PC-9 (cell line): ENCODE results near the gene BIRC5. TPM values are rescaled to one million over a fixed set of nuclear protein-coding genes. Genes with fewer than 3 reads are reported as not detected.

Experiments
- BruUV-seq: library from RNA; stranded (reverse); fragments of 400-500 nt; replicated peaks from 2 replicates; lab custom pipeline; 2021; lab: Mats Ljungman, UMichigan
- CTCF ChIA-PET: fragments of 300-600 bp; sonication (Branson Sonifier 250); formaldehyde crosslinking; loops from one replicate; lab custom pipeline; 2022; ENCODE audit warnings: antibody characterized with exemption; lab: Charles Lee
- POLR2A ChIA-PET: fragments of 300-600 bp; sonication (Branson Sonifier 250); formaldehyde crosslinking; loops from one replicate; lab custom pipeline; 2022; ENCODE audit warnings: antibody characterized with exemption; ENCODE audit not compliant: unreplicated experiment; lab: Charles Lee
- DNase-seq, 2 experiments: peaks; one replicate each; pipeline versions ENCODE4 v3.0.0 to v3.0.0-alpha.2; 2015 to 2022; ENCODE audit warnings: mixed read lengths in 1 of 2
- H2AFZ ChIP-seq: fragments of 200-600 bp; sonication (generic); 2 replicates; pipeline ENCODE4 v1.8.1; 2017; ENCODE audit warnings: antibody characterized with exemption
- H3F3A ChIP-seq: fragments of 200-600 bp; sonication (generic); 2 replicates; pipeline ENCODE4 v1.8.1; 2017; ENCODE audit warnings: antibody characterized with exemption, mild to moderate bottlenecking, low read depth; ENCODE audit not compliant: insufficient read depth
- H3K27ac ChIP-seq: fragments of 200-600 bp; sonication (generic); 2 replicates; pipeline ENCODE4 v1.6.1; 2016; ENCODE audit warnings: mixed run types
- H3K27me3 ChIP-seq: fragments of 200-600 bp; sonication (generic); 2 replicates; pipeline ENCODE4 v1.6.1; 2016; ENCODE audit warnings: low read depth, mixed run types; ENCODE audit not compliant: insufficient read depth
- H3K36me3 ChIP-seq: fragments of 200-600 bp; sonication (generic); 2 replicates; pipeline ENCODE4 v1.6.1; 2016; ENCODE audit warnings: low read depth, mixed run types
- H3K4me1 ChIP-seq: fragments of 200-600 bp; sonication (generic); replicated peaks from 2 replicates; pipeline ENCODE4 v1.6.1; 2016; ENCODE audit warnings: mixed run types; ENCODE audit not compliant: insufficient read depth
- H3K4me2 ChIP-seq: fragments of 200-600 bp; sonication (generic); 2 replicates; pipeline ENCODE4 v1.6.1; 2017; ENCODE audit warnings: mixed run types
- H3K4me3 ChIP-seq: fragments of 200-600 bp; sonication (generic); 2 replicates; pipeline ENCODE4 v1.6.1; 2016; ENCODE audit warnings: mixed run types
- H3K79me2 ChIP-seq: fragments of 200-600 bp; sonication (generic); 2 replicates; pipeline ENCODE4 v1.6.1; 2017; ENCODE audit warnings: low read depth, mixed run types
- H3K9me2 ChIP-seq: fragments of 200-600 bp; sonication (generic); 2 replicates; pipeline ENCODE4 v1.8.1; 2017; ENCODE audit warnings: mild to moderate bottlenecking; ENCODE audit not compliant: insufficient read depth
- H3K9me3 ChIP-seq: fragments of 200-600 bp; sonication (generic); 2 replicates; pipeline ENCODE4 v1.8.1; 2016; ENCODE audit warnings: low read depth; ENCODE audit not compliant: insufficient read depth
- H4K20me1 ChIP-seq: fragments of 200-600 bp; sonication (generic); 2 replicates; pipeline ENCODE4 v1.8.1; 2017; ENCODE audit not compliant: insufficient read depth
- EZH2 ChIP-seq: fragments of 200-600 bp; sonication (generic); IDR thresholded peaks from 2 replicates; pipeline ENCODE4 v1.8.0; 2017; ENCODE audit warnings: antibody characterized with exemption, low read depth
- intact Hi-C: fragments of 100-400 bp; cut with micrococcal nuclease; formaldehyde crosslinking; loops from one replicate; pipeline ENCODE4 v1.10.0; 2022; ENCODE audit not compliant: unreplicated experiment
- total RNA-seq: library from RNA; stranded (reverse); gene quantifications from 2 replicates; pipeline ENCODE4 v1.2.3, GENCODE V29; 2021
- TF ChIP-seq, protein P1 (sequence below): fragments of 200-600 bp; sonication (generic); conservative IDR thresholded peaks from 2 replicates; pipeline ENCODE4 v1.6.1; 2017; ENCODE audit warnings: mixed run types, antibody characterized with exemption, mild to moderate bottlenecking, moderate library complexity

BIRC5 gene
- total RNA-seq, 1 experiment from 2014 or later, result 91.0 TPM

- no peak overlapping the region for H3K27ac ChIP-seq
- no peaks in the 10 kb centered on the region for H3K9me2 ChIP-seq
- DNase-seq, result no peak
- BruUV-seq, result no TSS peak
- intact Hi-C loops, result no loop called here
- no peaks in the 10 kb centered on the region for H4K20me1 ChIP-seq
- H3F3A ChIP-seq, result no peaks in the 10 kb centered on the region
- H3K4me3 ChIP-seq, result no peak overlapping the region
- CTCF ChIA-PET, result no interaction called here
- POLR2A ChIA-PET, result no interaction called here
- no peak for TF ChIP-seq EZH2
- TF ChIP-seq, protein P1, sequence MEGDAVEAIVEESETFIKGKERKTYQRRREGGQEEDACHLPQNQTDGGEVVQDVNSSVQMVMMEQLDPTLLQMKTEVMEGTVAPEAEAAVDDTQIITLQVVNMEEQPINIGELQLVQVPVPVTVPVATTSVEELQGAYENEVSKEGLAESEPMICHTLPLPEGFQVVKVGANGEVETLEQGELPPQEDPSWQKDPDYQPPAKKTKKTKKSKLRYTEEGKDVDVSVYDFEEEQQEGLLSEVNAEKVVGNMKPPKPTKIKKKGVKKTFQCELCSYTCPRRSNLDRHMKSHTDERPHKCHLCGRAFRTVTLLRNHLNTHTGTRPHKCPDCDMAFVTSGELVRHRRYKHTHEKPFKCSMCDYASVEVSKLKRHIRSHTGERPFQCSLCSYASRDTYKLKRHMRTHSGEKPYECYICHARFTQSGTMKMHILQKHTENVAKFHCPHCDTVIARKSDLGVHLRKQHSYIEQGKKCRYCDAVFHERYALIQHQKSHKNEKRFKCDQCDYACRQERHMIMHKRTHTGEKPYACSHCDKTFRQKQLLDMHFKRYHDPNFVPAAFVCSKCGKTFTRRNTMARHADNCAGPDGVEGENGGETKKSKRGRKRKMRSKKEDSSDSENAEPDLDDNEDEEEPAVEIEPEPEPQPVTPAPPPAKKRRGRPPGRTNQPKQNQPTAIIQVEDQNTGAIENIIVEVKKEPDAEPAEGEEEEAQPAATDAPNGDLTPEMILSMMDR, result no peak
- H3K9me3 ChIP-seq, result no peaks in the 10 kb centered on the region
- H3K27me3 ChIP-seq, result no peaks in the 10 kb centered on the region
- H3K4me1 ChIP-seq, result no peaks in the 10 kb centered on the region
- H3K36me3 ChIP-seq, result no peaks in the 10 kb centered on the region
- no peaks in the 10 kb centered on the region for H3K79me2 ChIP-seq
- H3K4me2 ChIP-seq, result no peak overlapping the region
- no peak overlapping the region for H2AFZ ChIP-seq
Observed at GRCh38 chr17:78239489-78239931, 25.5 kb downstream of the BIRC5 start.

DNA sequence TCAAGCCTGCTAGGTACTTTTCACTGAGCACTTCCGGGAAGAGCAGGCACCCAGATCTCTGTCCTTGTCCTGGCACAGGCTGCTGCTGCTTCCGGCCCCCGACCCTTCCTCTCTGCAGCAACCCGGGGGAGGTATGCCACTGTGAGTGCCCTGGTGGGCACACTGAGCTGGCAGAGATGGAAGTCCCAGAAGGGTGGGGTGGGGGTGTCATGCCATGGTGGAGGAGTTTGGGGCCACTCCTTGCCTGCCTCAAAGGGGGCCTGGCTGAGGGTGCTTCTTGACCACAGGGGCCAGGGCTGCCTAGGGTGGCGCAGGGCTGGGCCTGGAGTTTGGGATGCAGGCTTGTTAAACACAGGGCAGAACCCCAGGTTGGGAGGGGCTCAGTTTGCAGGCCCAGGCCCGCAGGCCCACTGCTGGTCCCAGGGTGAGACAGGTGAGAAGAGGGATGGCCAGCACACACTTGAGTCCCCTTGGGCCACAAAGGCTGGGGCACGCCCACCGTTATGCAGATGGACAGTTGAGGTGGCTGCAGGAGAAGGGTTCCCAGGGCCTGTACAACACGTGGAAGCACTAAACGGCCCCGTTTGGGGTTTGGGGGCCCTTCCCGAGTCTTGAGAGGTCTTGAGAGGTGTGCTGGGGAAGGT lies 26.1 kb downstream of the BIRC5 start:
- Histone ChIP-seq H2AFZ (no peak overlapping the region), H3K79me2 (no peaks in the 10 kb centered on the region), H3K36me3 (no peaks in the 10 kb centered on the region), H4K20me1 (no peaks in the 10 kb centered on the region), H3K27ac (no peak overlapping the region), H3K4me3 (no peak overlapping the region), H3K9me2 (no peaks in the 10 kb centered on the region), H3K27me3 (no peaks in the 10 kb centered on the region), H3K9me3 (no peaks in the 10 kb centered on the region), H3F3A (no peaks in the 10 kb centered on the region), H3K4me1 (no peaks in the 10 kb centered on the region), H3K4me2 (no peak overlapping the region)
- CTCF ChIA-PET, result no interaction called here
- TF ChIP-seq, protein P1, result no peak
- no peak for TF ChIP-seq EZH2
- intact Hi-C loops, result no loop called here
- POLR2A ChIA-PET, result no interaction called here
- DNase-seq, result no peak
- no TSS peak for BruUV-seq

DNA sequence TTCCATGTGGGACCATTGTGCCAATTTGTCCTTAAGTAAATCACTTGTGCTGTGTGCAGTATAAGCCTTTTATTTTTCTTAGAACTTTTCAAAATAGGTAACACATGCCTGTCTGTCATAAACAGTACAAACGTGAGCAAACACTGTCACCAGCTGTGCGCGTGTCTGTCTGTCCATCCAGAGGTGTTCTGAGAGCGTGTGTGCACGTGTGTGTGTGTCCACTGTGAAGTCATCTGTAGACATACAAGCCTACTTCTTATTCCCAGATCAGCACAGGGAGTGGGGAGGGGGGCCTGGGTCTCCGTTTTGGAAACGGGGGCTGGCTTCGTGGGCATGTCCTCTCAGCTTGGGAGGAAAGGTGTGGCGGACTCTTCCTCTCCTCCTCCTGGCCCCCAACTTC lies 26.8 kb downstream of the BIRC5 start:
- H4K20me1 ChIP-seq, result no peaks in the 10 kb centered on the region
- no peaks in the 10 kb centered on the region for H3K79me2 ChIP-seq
- ChIA-PET CTCF (no interaction called here), POLR2A (no interaction called here)
- no peak overlapping the region for H3K4me2 ChIP-seq
- BruUV-seq, result no TSS peak
- intact Hi-C loops, result no loop called here
- H2AFZ ChIP-seq, result no peak overlapping the region
- no peak overlapping the region for H3K27ac ChIP-seq
- no peak overlapping the region for H3K4me3 ChIP-seq
- TF ChIP-seq EZH2, result no peak
- TF ChIP-seq, protein P1, result no peak
- no peaks in the 10 kb centered on the region for H3K4me1 ChIP-seq
- no peaks in the 10 kb centered on the region for H3K36me3 ChIP-seq
- no peak for DNase-seq
- H3F3A ChIP-seq, result no peaks in the 10 kb centered on the region
- no peaks in the 10 kb centered on the region for H3K9me3 ChIP-seq
- H3K9me2 ChIP-seq, result no peaks in the 10 kb centered on the region
- no peaks in the 10 kb centered on the region for H3K27me3 ChIP-seq
